Body of pancreas (tissue), 4 donors: ENCODE data around the gene VWA8.

Experiments
- POLR2A ChIP-seq, 3 donors: fragments of 450-650 bp; IDR thresholded peaks; one replicate each; pipeline ENCODE4 v1.6.1; 2016; ENCODE audit warnings: antibody characterized with exemption in 3 of 3, mild to moderate bottlenecking in 2 of 3
- TF ChIP-seq, protein P1 (sequence below), 7 experiments: fragments of 450-650 bp in 4 of 7; fragments of 200-600 bp in 3 of 7; sonication (generic) in 3 of 7; IDR thresholded peaks; one replicate each; pipeline ENCODE4 v1.5.1; 2016 to 2019; ENCODE audit warnings: antibody characterized with exemption in 7 of 7

DNA sequence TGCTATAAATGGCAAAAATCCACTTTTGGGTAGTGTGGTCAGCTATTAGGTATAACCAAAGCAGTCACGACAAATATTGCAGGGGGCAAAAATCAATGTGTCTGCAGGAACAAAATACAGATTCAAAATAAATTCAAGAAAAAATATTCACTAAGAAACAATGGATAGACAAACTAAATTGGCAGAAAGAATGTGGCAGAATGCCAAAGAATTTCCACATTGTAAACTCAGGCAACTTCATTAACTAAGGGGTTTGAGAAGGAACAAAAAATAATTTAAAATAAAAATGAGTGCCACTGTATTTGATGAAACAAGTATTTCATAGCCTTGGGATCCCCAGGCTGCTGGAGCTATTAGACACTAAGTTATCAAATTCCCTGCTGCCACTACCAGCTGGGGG is 193.1 kb downstream of the VWA8 start:
- TF ChIP-seq, protein P1, sequence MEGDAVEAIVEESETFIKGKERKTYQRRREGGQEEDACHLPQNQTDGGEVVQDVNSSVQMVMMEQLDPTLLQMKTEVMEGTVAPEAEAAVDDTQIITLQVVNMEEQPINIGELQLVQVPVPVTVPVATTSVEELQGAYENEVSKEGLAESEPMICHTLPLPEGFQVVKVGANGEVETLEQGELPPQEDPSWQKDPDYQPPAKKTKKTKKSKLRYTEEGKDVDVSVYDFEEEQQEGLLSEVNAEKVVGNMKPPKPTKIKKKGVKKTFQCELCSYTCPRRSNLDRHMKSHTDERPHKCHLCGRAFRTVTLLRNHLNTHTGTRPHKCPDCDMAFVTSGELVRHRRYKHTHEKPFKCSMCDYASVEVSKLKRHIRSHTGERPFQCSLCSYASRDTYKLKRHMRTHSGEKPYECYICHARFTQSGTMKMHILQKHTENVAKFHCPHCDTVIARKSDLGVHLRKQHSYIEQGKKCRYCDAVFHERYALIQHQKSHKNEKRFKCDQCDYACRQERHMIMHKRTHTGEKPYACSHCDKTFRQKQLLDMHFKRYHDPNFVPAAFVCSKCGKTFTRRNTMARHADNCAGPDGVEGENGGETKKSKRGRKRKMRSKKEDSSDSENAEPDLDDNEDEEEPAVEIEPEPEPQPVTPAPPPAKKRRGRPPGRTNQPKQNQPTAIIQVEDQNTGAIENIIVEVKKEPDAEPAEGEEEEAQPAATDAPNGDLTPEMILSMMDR (IDR thresholded peaks at IDR 0.05), result no peak
- no peak for TF ChIP-seq POLR2A (IDR thresholded peaks at IDR 0.05)
